HG03060 (cell line): ENCODE results near the gene ZC3H7A.

Experiments
- ATAC-seq: cut with Tn5 transposase; IDR thresholded peaks from one replicate; pipeline ENCODE4 v1.9.1; 2021; ENCODE audit warnings: low read depth, moderate number of reproducible peaks; ENCODE audit not compliant: unreplicated experiment

The ZC3H7A gene

DNA sequence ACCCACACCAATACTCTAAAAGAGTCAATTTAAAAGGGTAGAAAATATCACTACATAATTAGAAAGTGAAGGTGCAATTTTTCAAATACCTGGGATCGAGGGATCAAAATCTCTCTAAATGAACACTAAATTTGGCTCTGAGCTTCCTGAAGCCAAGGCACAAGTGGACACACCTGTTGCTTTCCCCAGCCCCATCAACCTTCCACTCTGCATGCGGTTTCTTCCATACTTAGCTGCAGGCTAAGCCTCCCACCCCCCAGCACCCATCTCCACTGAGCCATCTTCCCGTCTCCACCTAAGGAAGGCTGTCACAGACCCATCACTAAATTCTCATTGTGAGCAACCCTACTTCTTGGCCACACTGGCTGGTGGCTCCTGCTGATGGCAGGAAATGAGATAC, 84.9 kb downstream of the ZC3H7A start:
- no peak for ATAC-seq

GRCh38 chr16:11711662-11712061, 85.4 kb downstream of the ZC3H7A start:
- no peak for ATAC-seq

DNA sequence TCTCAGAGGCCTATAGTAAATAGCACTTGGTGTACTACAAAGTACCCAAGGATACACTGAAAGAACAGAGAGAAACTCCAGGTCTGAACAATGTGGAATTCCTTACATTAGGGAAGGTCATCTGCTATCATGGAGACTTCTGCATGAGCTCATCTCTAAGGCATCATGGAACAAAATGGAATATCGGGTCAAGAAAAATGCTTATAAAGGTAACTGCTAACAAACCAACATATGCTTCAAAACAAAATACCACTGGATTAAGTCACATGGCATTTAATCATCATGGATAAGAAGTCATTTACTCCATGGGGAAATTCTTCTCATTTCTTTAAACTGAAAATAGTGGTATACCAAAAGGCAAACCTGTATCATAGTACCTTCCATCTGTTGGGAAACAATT, 88.6 kb downstream of the ZC3H7A start:
- no peak for ATAC-seq

GRCh38 chr16:11707679-11708197, 89.3 kb downstream of the ZC3H7A start:
- no peak for ATAC-seq

DNA sequence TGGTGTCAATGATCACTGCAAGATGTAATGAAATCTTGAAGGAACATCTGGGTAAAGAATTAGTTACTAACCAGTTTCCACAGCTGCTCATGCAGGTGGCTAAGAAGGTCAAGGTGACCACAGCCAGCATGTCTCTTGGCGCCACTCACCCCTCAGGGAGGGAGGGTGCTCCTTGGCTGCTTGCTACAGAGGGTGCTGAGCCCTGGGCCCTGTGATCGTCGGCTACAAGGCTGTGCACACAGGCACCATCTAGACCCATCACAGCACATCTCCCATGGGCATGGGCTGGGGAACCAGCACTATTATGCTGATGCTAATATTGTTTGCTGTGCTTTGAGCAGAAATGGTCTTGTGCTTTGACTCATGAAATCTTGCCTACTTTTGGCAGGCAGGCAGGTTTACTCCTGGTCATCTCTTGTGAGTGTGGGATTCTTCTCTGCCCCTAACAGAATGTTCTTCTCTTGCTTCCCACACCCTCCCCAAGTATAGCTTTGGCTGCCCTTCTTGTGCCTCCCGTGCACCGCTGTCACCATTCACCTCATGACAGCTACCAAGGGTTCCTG, 90.8 kb downstream of the ZC3H7A start:
- no peak for ATAC-seq

GRCh38 chr16:11705311-11706025, 91.6 kb downstream of the ZC3H7A start:
- ATAC-seq = no peak
